ENCODE results near the gene KLHL40.
"Not testable (repeated sequence)": the region's sequence is repeated elsewhere in the genome, so short reads cannot be mapped to it uniquely, and the experiment has no call there.

KLHL40 gene

DNA sequence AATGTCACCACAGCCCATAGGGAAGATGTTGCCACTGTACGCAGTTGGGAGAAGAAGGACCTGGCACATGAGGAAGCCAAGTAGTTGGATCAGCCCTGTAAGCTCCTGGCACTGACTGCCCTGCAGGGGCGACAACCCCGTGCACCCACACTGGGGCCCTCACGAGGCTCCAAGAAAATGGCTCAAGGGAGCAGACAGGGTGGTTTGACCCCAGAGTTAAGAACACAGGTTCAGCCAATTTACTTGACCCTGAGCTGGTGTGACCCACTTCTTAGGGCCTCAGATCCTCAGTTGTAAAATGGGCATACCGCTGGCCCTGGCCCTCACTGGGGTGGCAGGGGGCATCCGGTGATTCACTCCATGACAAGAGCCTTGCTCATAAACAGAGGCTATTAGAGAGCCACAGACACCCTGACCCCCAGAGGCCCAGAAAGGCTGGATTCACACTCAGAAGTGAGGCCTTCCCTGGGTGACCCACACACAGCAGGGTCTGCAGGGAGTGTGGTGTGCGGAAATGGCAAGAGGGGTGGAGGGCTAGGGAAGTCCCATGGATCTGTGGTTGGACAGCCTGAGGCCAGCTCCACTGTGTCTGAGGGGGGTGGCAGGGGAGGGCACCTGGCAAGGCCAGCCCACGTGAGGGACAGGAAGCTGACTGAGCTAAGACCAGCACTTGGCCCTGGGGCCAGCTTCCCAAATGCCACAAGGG lies 19.0 kb downstream of the KLHL40 start:
- no peak for DNase-seq (ENCODE audit: low spot score)

DNA sequence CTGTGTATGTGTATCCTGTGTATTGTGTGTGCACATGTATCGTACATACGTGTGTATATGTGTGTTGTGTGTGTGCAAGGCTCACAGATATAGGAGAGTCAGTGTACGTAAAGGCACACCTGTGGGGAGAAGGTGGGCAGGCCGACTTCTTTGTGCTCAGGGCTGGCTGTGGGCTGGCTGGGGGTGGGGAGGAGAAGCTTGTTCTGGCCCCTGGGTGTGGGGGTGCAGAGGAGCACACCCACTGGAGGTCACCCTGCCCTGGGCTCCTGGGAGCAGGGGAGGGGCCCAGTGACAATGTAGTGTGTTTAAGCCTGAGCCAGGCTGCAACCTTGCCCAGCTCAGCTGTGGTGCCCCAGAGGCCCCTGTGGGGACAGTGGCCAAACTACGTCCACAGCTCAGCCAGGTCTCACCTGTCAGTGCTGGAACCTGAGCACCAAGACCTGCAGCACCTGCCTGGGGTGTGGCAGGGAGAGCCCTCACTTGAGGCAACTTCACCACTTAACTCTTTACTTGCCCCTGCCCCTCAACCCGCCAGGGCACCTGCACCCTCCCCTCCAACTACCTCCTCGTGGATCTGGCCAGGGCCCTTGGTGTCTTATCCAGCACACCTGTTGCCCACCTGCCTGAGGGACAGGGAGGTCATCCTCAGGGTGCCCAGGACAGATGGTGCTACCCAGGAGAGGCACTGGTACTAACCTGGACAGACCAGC lies 19.9 kb downstream of the KLHL40 start:
- DNase-seq (ENCODE audit: low spot score) = no peak

DNA sequence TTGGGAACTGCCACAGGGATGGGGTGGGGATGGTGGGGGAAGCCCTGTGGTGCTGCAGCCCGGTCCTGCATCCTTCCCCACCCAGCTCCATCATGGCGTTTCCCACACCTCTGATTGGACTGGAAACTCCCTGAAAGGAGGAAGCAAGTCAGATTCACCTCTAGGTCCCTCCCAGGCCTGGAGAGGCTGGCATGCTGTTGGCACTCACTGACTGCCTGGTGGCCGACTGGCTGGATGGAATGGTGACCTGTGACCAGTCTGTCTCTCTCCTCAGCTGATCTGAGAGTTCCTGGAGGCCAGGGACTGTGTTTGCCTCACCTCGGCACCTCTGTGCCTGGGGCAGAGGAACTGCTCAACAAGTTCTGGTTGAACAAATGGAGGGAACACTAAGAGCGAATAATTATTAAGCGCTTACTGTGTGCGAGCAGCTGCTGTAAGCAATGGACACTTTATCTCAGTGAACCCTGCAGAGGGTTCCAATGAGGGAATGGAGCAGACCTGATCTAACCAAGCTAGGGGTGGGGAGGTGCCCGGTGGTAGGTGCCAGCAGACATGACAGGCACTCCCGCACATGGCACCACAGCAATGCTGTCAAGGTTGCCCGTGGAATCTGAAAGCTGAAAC lies 20.7 kb downstream of the KLHL40 start:
- no peak for DNase-seq (ENCODE audit: low spot score)

DNA sequence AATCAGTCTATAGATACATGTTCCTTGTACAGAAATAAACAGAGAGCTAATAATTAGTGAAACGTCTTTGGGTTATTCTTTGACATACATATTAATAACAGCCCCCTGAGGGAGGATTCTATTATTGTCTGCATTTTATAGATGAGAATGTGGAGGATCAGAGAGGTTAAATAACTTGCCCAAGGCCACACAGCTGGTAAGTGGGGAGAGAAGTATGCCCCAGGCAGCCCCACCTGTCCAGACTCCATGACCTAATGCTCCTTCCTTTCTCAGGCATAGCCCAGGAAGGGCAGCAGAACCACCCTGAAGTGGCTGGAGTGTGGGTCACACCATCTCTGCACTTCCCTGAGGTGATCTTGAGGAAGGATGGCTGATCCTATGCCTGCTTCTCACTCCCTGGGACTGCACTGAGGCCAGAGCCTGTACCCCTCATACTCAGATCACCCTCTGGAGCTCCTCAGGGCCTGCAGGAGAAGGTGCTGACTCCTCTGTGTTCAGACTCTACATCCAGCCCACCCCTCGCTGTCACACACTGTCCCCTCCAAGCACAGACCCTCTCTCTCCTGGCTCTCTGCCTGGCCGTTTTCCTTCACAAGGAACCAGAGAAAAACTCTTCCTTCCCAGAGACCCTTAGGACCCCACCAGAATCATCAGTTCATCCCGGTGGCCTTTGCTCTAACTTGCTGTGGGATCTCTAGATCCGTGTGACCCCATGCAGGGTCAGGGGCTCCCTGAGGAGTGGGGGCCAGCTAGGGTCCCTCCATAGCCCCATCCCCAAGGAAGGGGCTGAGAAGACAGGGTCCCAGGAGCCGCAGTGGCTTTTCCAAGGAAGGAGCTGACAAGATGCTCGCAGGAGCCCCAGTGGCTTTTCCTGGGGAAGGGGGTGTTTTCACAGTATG lies 21.6 kb downstream of the KLHL40 start:
- DNase-seq (ENCODE audit: low spot score) = no peak

DNA sequence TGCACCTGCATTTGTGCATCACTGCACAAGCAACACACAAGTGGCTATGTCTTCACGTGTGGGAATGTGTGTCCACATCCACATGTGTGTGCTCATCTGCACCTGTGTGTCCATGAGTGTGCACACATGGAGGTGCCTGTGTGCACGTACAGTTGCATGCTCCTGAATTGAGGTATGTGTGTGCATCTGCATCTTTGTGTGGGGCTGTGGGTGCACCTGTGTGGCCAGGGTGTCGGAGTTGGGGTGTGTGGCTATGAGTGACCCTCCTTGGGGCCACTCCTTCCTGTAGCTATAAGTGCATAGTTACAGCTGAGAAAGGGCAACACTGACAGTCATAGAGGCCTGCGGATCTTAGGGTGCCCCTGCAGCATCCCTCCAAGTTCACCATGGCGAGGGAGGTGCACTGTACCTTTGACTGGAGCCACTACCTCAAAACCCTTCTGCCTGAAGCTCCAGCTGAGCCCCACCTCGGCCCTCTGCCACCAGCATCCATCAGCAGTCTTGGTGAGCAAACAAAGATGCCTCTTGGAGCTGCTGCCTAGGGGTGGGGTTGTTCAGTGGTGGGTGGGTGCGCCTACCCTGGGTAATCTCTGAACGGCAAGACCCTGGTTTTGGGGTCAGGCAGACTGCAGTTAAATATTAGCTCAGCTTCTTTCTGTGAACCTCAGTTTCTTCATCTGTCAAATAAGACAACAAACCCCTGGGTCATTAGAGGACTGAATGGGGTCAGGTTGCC lies 22.5 kb downstream of the KLHL40 start:
- no peak for DNase-seq (ENCODE audit: low spot score)

DNA sequence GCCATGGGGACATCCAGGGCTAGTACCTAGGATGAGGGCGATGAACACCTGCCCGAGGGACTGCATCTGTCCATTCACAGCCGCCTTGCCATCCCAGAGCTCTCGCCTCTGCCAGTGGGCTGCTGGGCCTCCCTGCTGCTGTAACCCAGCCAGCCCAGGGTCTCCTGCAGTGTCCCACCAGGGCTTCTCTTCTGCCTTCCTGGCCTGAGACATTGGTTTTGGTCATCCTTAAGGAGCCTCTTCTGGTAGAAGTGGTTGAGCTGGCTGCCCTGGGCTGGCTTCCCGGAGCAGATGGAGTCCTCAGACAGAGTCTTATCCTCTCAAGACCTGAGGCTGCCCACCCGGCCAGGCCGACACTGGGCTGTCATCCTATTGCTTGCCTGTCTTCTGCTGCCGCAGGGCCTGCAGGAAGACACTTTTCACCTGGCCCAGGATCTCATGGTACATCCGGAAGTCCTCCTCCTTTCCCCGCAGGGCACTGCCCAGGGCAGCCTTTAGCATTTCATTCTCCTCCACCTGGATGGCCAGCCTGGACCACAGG lies 23.3 kb downstream of the KLHL40 start:
- no peak for DNase-seq (ENCODE audit: low spot score)

DNA sequence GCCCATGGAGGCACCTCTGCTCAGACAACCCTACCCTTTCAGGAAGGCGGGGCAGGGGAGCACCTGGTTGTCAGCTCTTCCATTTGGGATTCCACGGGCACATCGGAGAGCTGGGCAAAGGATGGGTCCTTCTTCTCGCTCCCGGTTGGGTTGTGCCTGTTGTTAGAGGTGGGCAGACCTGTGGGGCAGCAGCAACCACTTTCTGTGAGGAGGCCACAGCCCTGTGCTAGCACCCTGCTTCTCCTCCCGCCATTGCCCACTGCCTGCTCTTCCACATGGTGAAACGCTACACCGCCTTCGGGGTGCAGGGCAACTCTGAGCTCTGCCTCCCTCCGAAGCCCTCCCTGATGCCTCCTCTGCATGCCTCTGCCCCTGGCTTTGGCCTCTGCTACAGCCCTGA lies 24.3 kb downstream of the KLHL40 start:
- DNase-seq (ENCODE audit: low spot score) = no peak

DNA sequence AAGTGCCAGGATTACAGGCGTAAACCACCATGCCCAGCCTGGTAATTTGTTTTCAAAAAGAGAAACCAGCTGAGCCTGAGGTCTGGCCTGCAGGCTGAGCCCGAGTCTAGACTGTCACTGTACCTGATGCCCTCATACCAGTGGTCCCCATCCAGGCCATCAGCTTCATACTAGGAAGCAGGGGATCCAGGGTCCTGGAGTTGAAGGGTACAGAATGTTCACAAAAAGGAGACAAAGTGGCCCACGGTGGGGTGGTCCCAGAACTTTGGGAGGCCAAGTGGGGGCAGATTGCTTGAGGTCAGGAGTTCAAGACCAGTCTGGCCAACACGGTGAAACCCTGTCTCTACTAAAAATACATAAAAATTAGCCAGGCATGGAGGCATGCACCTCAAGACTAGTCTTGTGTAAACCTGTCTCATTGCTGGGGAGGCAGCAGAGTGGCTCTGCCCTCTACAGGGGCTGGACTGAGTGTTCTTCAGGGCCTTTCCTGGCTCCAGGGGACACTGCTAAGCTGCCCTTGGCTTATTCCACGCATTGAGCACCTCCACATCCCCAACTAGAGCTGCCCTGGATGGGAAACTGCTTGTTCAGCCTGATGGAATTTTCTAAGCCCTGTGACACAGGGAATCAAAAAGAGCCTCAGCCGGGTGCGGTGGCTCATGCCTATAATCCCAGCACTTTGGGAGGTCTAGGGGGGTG lies 25.1 kb downstream of the KLHL40 start:
- no peak for DNase-seq (ENCODE audit: low spot score)

DNA sequence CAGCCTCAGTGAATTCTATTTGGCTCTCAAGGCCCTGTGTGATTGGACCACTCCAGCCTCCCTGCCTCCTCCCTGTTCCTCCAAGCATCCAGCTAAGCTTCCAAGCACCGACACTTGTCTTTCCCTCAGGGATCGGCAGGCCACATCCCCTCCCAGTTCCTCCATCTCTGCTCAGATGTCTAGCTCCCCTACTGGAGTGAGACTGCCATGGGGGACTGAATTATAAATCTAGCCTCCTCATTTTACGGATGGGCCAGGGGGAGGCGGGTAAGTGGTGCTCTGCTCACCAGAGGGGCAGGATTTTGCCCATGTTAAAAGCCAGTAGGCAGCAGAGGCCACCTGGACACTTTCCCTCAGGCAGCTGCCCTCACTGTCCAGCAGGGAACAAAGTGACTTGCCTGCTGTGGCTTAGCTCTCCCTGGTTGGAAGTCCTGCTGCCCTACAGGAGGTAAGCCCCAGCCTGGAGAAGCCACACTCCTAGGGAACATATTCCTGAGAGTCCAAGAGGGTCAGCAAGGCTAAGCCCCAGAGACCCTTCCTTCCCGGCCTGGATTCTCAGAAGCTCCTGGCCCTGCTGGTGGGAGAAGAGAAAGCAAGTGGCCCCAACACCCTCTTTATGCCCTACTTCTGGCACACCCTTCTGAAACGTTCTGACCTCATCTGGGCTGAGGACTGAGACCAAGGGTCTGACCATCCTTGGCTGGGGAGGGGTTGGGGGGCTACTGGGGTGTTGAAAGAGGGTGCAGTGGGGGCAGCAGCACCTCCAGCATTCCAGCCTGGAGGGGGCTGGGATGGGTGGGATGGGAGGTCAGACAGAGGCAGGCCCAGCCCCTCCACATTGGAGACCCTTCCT lies 26.4 kb downstream of the KLHL40 start:
- DNase-seq (ENCODE audit: low spot score) = no peak

DNA sequence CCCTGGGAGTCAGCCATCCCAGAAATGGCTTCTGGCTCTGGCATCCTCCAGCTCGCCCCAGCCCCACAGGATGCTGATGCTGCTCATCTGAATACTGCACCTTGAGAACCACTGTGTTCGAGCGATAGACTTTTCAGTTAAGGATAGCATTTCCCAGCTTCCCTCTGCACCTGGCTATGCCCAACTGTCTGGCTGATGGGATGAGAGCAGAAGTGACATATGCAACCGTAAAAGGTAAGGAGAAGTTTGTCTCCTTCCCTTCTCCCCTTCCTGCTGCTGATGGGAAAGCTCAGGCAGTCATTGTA lies 27.0 kb downstream of the KLHL40 start:
- no peak for DNase-seq (ENCODE audit: low spot score)

DNA sequence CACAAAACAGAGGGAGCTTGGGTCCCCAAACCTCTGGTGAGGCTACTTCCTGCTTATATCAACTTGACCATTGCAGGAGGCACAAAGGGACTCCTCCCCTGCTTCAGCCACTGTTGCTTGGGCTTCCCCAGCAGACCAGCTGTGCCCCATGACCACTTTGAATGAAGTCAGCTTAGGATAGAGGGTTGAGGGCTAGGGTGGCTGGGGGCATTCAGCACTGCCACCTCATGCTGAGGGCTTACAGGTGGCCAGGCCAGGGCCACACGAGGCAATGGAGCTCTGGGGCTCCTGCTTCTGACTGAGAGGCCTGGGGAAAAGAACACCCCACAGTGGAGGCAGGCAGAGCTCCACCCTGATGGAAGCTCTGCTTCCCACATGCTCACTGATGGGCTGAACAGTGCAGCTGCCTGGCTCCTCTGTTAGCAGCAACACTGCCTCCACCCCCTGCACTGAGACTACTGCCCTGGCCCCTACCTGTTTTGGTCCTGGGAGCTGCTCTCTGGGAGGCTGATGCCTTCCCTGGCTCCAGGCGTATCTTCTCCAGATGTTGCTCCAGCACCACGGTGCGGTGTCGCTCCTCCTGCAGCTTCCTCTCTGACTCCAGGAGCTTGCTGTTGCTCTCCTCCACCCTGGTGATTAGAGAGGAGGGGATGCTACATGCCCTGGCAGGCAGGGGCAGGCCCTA lies 27.5 kb downstream of the KLHL40 start:
- DNase-seq (ENCODE audit: low spot score) = no peak

DNA sequence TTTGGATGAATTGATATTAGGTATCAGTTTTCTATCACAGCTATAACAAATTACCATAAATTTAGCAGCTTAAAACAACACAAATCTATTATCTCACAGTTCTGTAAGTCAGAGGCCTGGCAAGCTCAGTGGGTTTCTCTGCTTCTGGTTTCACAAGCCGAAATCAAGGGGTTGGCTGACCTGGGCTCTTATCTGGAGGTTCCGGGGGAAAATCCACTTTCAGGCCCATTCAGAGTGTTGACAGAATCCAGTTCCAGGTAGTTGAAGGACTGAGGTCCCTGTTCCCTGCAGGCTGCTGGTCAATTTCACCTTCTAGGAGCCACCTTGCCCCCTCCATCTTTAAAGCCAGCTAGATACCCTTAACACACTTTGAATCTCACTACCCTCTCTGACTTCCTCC lies 28.4 kb downstream of the KLHL40 start:
- DNase-seq (ENCODE audit: low spot score) = no peak

DNA sequence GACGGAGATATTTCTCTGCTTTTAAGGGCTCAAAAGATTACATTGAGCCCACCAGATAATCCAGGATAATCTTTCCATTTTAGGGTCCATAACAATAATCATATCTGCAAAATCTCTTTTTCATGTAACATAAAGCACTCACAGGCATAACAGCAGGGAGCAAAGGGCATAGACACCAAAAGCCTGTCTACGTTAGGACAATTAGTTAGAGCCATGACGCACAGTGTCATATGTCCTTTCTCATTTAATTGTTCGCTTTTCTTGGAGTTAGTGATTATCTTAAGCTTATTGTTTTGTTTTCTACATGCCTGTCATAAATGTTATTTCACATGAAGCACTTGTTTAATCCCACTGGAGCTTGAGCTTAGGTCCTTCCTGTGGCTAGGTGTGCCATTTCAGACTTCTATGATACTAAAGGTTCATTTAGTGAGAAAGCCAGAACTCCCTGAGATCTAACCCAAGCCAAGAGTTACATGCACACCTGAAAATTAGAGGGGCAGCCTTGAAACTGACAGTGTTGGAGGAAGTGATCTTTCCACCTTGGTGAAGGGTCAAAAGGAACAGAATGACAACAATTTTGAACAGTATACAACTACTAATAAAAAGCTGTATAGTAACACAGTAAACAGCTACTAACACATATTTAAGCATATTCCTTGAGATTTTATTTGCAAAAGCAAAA lies 29.0 kb downstream of the KLHL40 start:
- no peak for DNase-seq (ENCODE audit: low spot score)

DNA sequence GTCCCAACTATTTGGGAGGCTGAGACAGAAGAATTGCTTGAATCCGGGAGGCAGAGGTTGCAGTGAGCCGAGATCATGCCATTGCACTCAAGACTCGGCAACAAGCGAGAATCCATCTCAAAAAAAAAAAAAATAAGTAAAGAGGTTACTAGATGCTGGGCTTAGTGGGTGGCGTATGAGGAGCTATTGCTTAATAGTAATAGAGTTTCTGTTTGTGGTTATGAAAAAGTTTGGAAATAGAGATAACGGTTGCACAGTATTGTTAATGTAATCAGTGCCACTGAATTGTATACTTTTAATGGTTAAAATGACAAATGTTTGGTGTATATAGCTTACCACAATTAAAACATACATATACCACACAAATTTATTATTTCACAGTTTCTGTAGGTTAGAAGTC lies 32.0 kb downstream of the KLHL40 start:
- DNase-seq (ENCODE audit: low spot score) = no peak

DNA sequence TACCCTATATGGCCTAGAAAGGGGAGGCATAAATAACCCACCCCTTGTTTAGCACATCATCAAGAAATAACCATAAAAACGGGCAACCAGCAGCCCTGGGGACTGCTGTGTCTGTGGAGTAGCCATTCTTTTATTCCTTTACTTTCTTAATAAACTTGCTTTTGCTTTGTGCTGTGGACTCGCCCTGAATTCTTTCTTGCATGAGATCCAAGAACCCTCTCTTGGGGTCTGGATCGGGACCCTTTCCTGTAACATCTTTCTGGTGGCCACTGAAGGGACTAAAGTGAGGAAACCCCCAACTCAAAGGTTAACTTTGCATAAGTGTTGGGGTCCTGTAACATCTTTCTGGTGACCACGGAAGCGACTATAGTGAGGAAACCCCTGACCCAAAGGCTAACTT lies 33.0 kb downstream of the KLHL40 start:
- DNase-seq (ENCODE audit: low spot score) = no peak

DNA sequence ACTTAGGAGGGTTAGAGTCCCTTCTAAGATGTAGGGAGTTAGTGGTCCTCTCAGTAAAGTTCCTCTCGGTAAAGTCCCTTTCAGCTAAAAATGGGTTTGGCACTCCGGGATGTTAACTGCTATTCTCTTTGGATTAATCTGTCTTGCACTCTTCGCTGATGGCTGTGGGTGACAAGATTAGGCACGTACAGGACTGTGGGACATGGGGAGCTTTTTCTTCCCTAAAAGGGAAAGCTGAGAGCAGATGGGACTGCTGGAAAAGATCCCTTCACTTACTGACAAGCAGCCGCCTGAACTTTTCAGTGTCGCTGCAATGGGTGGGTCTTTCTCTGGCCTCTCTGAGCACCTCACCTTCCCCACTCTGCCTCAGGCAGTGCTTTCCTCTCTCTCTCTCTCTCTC lies 33.7 kb downstream of the KLHL40 start:
- no peak for DNase-seq (ENCODE audit: low spot score)

DNA sequence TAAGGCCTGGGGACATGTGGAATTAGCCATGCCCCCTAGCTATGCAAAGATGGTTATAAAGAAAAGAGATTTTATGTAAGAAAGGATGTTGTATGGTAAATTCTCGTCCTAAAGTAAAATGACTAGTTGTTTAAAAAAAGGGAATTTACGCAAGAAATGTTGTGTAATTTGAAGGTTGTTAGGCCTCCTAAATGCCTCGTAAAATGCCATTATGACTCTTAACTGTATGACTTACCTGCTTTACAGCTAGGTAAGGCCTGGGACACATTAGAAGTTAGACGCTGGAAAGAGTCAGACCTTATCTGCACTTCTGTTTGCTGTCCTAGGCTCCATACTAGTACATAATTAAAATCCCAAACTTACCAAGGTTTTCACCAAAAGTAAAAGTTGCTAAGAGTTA lies 34.8 kb downstream of the KLHL40 start:
- DNase-seq (ENCODE audit: low spot score) = no peak

DNA sequence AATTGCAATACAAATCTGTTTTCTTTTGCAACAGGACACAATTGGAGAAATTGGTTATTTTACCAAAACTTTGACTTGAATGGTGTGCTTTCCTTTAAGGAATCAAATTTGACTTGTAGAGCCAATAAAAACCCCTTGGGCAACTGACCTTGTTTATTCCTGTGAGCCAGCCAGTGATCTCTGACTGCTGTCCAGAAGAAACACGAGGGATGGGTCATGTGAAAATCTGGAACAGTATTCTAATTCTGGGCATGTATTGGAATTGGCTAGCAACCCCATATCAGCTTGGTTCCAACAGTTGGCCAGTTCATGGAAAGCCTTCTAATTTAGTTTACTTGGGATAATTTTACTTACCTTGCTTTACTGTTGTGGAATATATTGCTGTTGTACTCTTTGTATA lies 36.4 kb downstream of the KLHL40 start:
- peak; percentile 93 for DNase-seq (ENCODE audit: low spot score)

DNA sequence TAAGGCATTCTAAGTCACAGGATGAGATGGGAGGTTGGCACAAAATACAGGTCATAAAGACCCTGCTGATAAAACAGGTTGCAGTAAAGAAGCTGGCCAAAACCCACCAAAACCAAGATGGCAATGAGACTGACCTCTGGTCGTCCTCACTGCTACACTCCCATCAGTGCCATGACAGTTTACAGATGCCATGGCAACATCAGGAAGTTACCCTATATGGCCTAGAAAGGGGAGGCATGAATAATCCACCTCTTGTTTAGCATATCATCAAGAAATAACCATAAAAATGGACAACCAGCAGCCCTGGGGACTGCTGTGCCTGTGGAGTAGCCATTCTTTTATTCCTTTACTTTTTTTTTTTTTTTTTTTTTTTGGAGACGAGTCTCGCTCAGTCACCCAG lies 37.1 kb downstream of the KLHL40 start:
- not testable (repeated sequence) for DNase-seq (ENCODE audit: low spot score)
